Measurements from ENCODE around the gene ATP6V0E2. TPM values are rescaled to one million over a fixed set of nuclear protein-coding genes. Genes with fewer than 3 reads are reported as not detected.
A peak's percentile ranks its signal among the peaks of the same experiment; 100 is the strongest.
"Not testable (repeated sequence)": the region's sequence is repeated elsewhere in the genome, so short reads cannot be mapped to it uniquely, and the experiment has no call there.

ATP6V0E2 gene
- total RNA-seq, 1 donor from 2014 or later: 122 TPM

- DNase-seq (ENCODE audit: low spot score in 2 of 2) (peak in 1 of 2 donors; percentile 26), FAIRE-seq (no peak)
Observed at GRCh38 chr7:149874644-149875028, 867 bp downstream of the ATP6V0E2 start.

GRCh38 chr7:149875396-149875795 is 1.6 kb downstream of the ATP6V0E2 start:
- no peak for DNase-seq (ENCODE audit: low spot score in 2 of 2)
- FAIRE-seq: no peak

GRCh38 chr7:149877890-149878522 is 4.2 kb downstream of the ATP6V0E2 start:
- FAIRE-seq: no peak

GRCh38 chr7:149878523-149878921 is 4.8 kb downstream of the ATP6V0E2 start:
- no peak for FAIRE-seq

More at GRCh38 chr7:149877890-149878522, 4.2 kb downstream of the ATP6V0E2 start:
- DNase-seq (ENCODE audit: low spot score in 2 of 2): no peak

GRCh38 chr7:149879271-149879743 is 5.5 kb downstream of the ATP6V0E2 start:
- FAIRE-seq (no peak), DNase-seq (ENCODE audit: low spot score in 2 of 2) (no peak)

More at GRCh38 chr7:149878523-149878921, 4.8 kb downstream of the ATP6V0E2 start:
- DNase-seq (ENCODE audit: low spot score in 2 of 2): no peak

- FAIRE-seq (no peak), DNase-seq (ENCODE audit: low spot score in 2 of 2) (peak in 1 of 2 donors; percentile 6)
Observed at GRCh38 chr7:149879766-149880637, 6.2 kb downstream of the ATP6V0E2 start.

- peak; percentile 28 to 32 for DNase-seq (ENCODE audit: low spot score in 2 of 2)
- FAIRE-seq: no peak
Observed at GRCh38 chr7:149880638-149881311, 7.0 kb downstream of the ATP6V0E2 start.

- FAIRE-seq: no peak
- peak in 1 of 2 donors; percentile 2 for DNase-seq (ENCODE audit: low spot score in 2 of 2)
Observed at GRCh38 chr7:149881328-149882247, 7.8 kb downstream of the ATP6V0E2 start.

- DNase-seq (ENCODE audit: low spot score in 2 of 2) (peak; percentile 41 to 44), FAIRE-seq (no peak)
Observed at GRCh38 chr7:149882248-149883047, 8.7 kb downstream of the ATP6V0E2 start.

- FAIRE-seq: no peak
- no peak for DNase-seq (ENCODE audit: low spot score in 2 of 2)
Observed at GRCh38 chr7:149883048-149883438, 9.3 kb downstream of the ATP6V0E2 start.

- DNase-seq (ENCODE audit: low spot score in 2 of 2) (peak; percentile 32 to 53), FAIRE-seq (no peak)
Observed at GRCh38 chr7:149883452-149883861, 9.7 kb downstream of the ATP6V0E2 start.

- no peak for FAIRE-seq
- no peak for DNase-seq (ENCODE audit: low spot score in 2 of 2)
Observed at GRCh38 chr7:149884016-149884415, 10.2 kb downstream of the ATP6V0E2 start.

GRCh38 chr7:149884541-149884940 is 10.8 kb downstream of the ATP6V0E2 start:
- FAIRE-seq: no peak
- DNase-seq (ENCODE audit: low spot score in 2 of 2): no peak

- no peak for DNase-seq (ENCODE audit: low spot score in 2 of 2)
- FAIRE-seq: no peak
Observed at GRCh38 chr7:149885191-149886017, 11.6 kb downstream of the ATP6V0E2 start.

- FAIRE-seq (no peak), DNase-seq (ENCODE audit: low spot score in 2 of 2) (no peak)
Observed at GRCh38 chr7:149886018-149886415, 12.2 kb downstream of the ATP6V0E2 start.

GRCh38 chr7:149887311-149887710 is 13.5 kb downstream of the ATP6V0E2 start:
- DNase-seq (ENCODE audit: low spot score in 2 of 2): no peak
- no peak for FAIRE-seq

- FAIRE-seq; DNase-seq (ENCODE audit: low spot score in 2 of 2): not testable (repeated sequence)
Observed at GRCh38 chr7:149890715-149891114, 16.9 kb downstream of the ATP6V0E2 start.

GRCh38 chr7:149894957-149895356 is 21.2 kb downstream of the ATP6V0E2 start:
- not testable (repeated sequence) for FAIRE-seq; DNase-seq (ENCODE audit: low spot score in 2 of 2)
